Dendritic cell treated with granulocyte-macrophage colony-stimulating factor and Interleukin-4, amounts not matched to agents 40 ng/mL and 50 ng/mL, for 4 days (primary cell): ENCODE results near the gene ZBTB2.

ENCODE experiments used
- H3K27ac Mint-ChIP-seq: one replicate; pipeline ENCODE4 v1.8.0; 2022; ENCODE audit warnings: mild to moderate bottlenecking, mixed read lengths
- H3K27me3 Mint-ChIP-seq: one replicate; pipeline ENCODE4 v1.8.0; 2022; ENCODE audit warnings: mild to moderate bottlenecking, mixed read lengths
- H3K36me3 Mint-ChIP-seq: one replicate; pipeline ENCODE4 v1.8.0; 2022; ENCODE audit warnings: low read depth, mixed read lengths
- H3K4me1 Mint-ChIP-seq: one replicate; pipeline ENCODE4 v1.8.0; 2022; ENCODE audit warnings: low read depth, mixed read lengths
- H3K4me3 Mint-ChIP-seq: one replicate; pipeline ENCODE4 v1.8.0; 2022; ENCODE audit warnings: mild to moderate bottlenecking, moderate library complexity, mixed read lengths
- H3K9me3 Mint-ChIP-seq: one replicate; pipeline ENCODE4 v1.8.0; 2022; ENCODE audit warnings: mixed read lengths
- intact Hi-C: fragments of 100-400 bp; cut with micrococcal nuclease; formaldehyde crosslinking; loops from one replicate; pipeline ENCODE4 v1.15.0; 2022

ZBTB2 gene

GRCh38 chr6:151391471-151392413, at the start of gene ZBTB2:
Gene ZBTB2, minus strand, starts transcription at chr6:151391559. Its CDS starts 17,922 bp downstream, at chr6:151373637.
- Mint-ChIP-seq H3K9me3 (no peaks in the 10 kb centered on the region), H3K36me3 (peaks cover 55% of the 10 kb centered on the region), H3K27ac (peak within 1 kb of the TSS; percentile 97), H3K27me3 (no peaks in the 10 kb centered on the region), H3K4me1 (peaks cover 43% of the 10 kb centered on the region), H3K4me3 (peak within 1 kb of the TSS; percentile 90)
- intact Hi-C loops: loop anchor here (5.0 kb wide), 1 partner anchor 1644 kb away; the partner anchor contains the start of genes NUP43 and PCMT1

GRCh38 chr6:151440930-151441329, 49.6 kb upstream of the ZBTB2 start:
- intact Hi-C loops: loop anchor here (1.0 to 10.0 kb wide), 2 partner anchors 324 to 683 kb away; no protein-coding TSS in a partner anchor
- peaks cover 30% of the 10 kb centered on the region for H3K4me1 Mint-ChIP-seq
- H3K27me3 Mint-ChIP-seq: no peaks in the 10 kb centered on the region
- H3K9me3 Mint-ChIP-seq: no peaks in the 10 kb centered on the region
- peaks cover 41% of the 10 kb centered on the region for H3K36me3 Mint-ChIP-seq
- no peak overlapping the region for H3K4me3 Mint-ChIP-seq
- H3K27ac Mint-ChIP-seq: no peak overlapping the region

GRCh38 chr6:151440498-151440897, 49.1 kb upstream of the ZBTB2 start:
- Mint-ChIP-seq H3K4me1 (peaks cover 30% of the 10 kb centered on the region), H3K27me3 (no peaks in the 10 kb centered on the region), H3K36me3 (peaks cover 45% of the 10 kb centered on the region), H3K27ac (no peak overlapping the region), H3K4me3 (no peak overlapping the region), H3K9me3 (no peaks in the 10 kb centered on the region)
- intact Hi-C loops: loop anchor here (10.0 kb wide), 1 partner anchor 324 kb away; no protein-coding TSS in a partner anchor

- H3K9me3 Mint-ChIP-seq: no peaks in the 10 kb centered on the region
- intact Hi-C loops: no loop called here
- H3K27me3 Mint-ChIP-seq: no peaks in the 10 kb centered on the region
- H3K4me3 Mint-ChIP-seq: no peak overlapping the region
- H3K4me1 Mint-ChIP-seq: peaks cover 22% of the 10 kb centered on the region
- peaks cover 43% of the 10 kb centered on the region for H3K36me3 Mint-ChIP-seq
- H3K27ac Mint-ChIP-seq: no peak overlapping the region
These were observed 46.0 kb upstream of the ZBTB2 start for GRCh38 chr6:151437401-151437800.

GRCh38 chr6:151436802-151437201, 45.4 kb upstream of the ZBTB2 start:
- Mint-ChIP-seq H3K36me3 (peaks cover 44% of the 10 kb centered on the region), H3K9me3 (no peaks in the 10 kb centered on the region), H3K27me3 (no peaks in the 10 kb centered on the region), H3K27ac (no peak overlapping the region), H3K4me3 (no peak overlapping the region), H3K4me1 (peaks cover 19% of the 10 kb centered on the region)
- intact Hi-C loops: no loop called here

GRCh38 chr6:151436300-151436699, 44.9 kb upstream of the ZBTB2 start:
- H3K4me3 Mint-ChIP-seq: no peak overlapping the region
- intact Hi-C loops: no loop called here
- H3K9me3 Mint-ChIP-seq: no peaks in the 10 kb centered on the region
- H3K27ac Mint-ChIP-seq: no peak overlapping the region
- peaks cover 46% of the 10 kb centered on the region for H3K36me3 Mint-ChIP-seq
- H3K27me3 Mint-ChIP-seq: no peaks in the 10 kb centered on the region
- H3K4me1 Mint-ChIP-seq: peaks cover 16% of the 10 kb centered on the region

- H3K36me3 Mint-ChIP-seq: peaks cover 65% of the 10 kb centered on the region
- H3K9me3 Mint-ChIP-seq: no peaks in the 10 kb centered on the region
- H3K4me1 Mint-ChIP-seq: peaks cover 16% of the 10 kb centered on the region
- intact Hi-C loops: no loop called here
- no peak overlapping the region for H3K4me3 Mint-ChIP-seq
- no peaks in the 10 kb centered on the region for H3K27me3 Mint-ChIP-seq
- no peak overlapping the region for H3K27ac Mint-ChIP-seq
These were observed 43.0 kb upstream of the ZBTB2 start for GRCh38 chr6:151434369-151434768.

GRCh38 chr6:151432651-151433050, 41.3 kb upstream of the ZBTB2 start:
- intact Hi-C loops: no loop called here
- Mint-ChIP-seq H3K4me1 (peaks cover 9% of the 10 kb centered on the region), H3K27ac (no peak overlapping the region), H3K4me3 (no peak overlapping the region), H3K27me3 (no peaks in the 10 kb centered on the region), H3K9me3 (no peaks in the 10 kb centered on the region), H3K36me3 (peaks cover 68% of the 10 kb centered on the region)

- Mint-ChIP-seq H3K36me3 (peaks cover 77% of the 10 kb centered on the region), H3K9me3 (no peaks in the 10 kb centered on the region), H3K4me1 (peaks cover under 1% of the 10 kb centered on the region), H3K27ac (no peak overlapping the region), H3K4me3 (no peak overlapping the region), H3K27me3 (no peaks in the 10 kb centered on the region)
- intact Hi-C loops: no loop called here
These were observed 40.0 kb upstream of the ZBTB2 start for GRCh38 chr6:151431337-151431736.

- Mint-ChIP-seq H3K36me3 (peaks cover 77% of the 10 kb centered on the region), H3K9me3 (no peaks in the 10 kb centered on the region), H3K4me1 (no peaks in the 10 kb centered on the region), H3K4me3 (no peak overlapping the region), H3K27ac (no peak overlapping the region), H3K27me3 (no peaks in the 10 kb centered on the region)
- intact Hi-C loops: no loop called here
These were observed 39.5 kb upstream of the ZBTB2 start for GRCh38 chr6:151430886-151431285.

- intact Hi-C loops: no loop called here
- H3K4me3 Mint-ChIP-seq: no peak overlapping the region
These were observed 36.9 kb upstream of the ZBTB2 start for GRCh38 chr6:151428093-151428735.

GRCh38 chr6:151425561-151425960, 34.2 kb upstream of the ZBTB2 start:
- intact Hi-C loops: no loop called here
- Mint-ChIP-seq H3K4me3 (no peak overlapping the region), H3K4me1 (no peaks in the 10 kb centered on the region), H3K27me3 (no peaks in the 10 kb centered on the region), H3K36me3 (peaks cover 89% of the 10 kb centered on the region), H3K9me3 (no peaks in the 10 kb centered on the region), H3K27ac (no peak overlapping the region)

More at GRCh38 chr6:151428093-151428735, 36.9 kb upstream of the ZBTB2 start:
- no peaks in the 10 kb centered on the region for H3K27me3 Mint-ChIP-seq
- no peaks in the 10 kb centered on the region for H3K9me3 Mint-ChIP-seq
- H3K4me1 Mint-ChIP-seq: no peaks in the 10 kb centered on the region
- no peak overlapping the region for H3K27ac Mint-ChIP-seq
- peaks cover 97% of the 10 kb centered on the region for H3K36me3 Mint-ChIP-seq

- peaks cover 73% of the 10 kb centered on the region for H3K36me3 Mint-ChIP-seq
- no peak overlapping the region for H3K27ac Mint-ChIP-seq
These were observed 31.6 kb upstream of the ZBTB2 start for GRCh38 chr6:151422981-151423380.

GRCh38 chr6:151417477-151417876, 26.1 kb upstream of the ZBTB2 start:
- Mint-ChIP-seq H3K27me3 (no peaks in the 10 kb centered on the region), H3K4me3 (no peak overlapping the region), H3K9me3 (peaks cover 5% of the 10 kb centered on the region), H3K27ac (no peak overlapping the region), H3K36me3 (peaks cover 67% of the 10 kb centered on the region), H3K4me1 (peaks cover 11% of the 10 kb centered on the region)
- intact Hi-C loops: no loop called here

More at GRCh38 chr6:151422981-151423380, 31.6 kb upstream of the ZBTB2 start:
- H3K4me1 Mint-ChIP-seq: no peaks in the 10 kb centered on the region
- H3K27me3 Mint-ChIP-seq: no peaks in the 10 kb centered on the region
- H3K4me3 Mint-ChIP-seq: no peak overlapping the region
- intact Hi-C loops: no loop called here
- no peaks in the 10 kb centered on the region for H3K9me3 Mint-ChIP-seq
